ENCODE results near the gene PRKCG. TPM values are rescaled to one million over a fixed set of nuclear protein-coding genes. Genes with fewer than 3 reads are reported as not detected.

PRKCG gene
- total RNA-seq, 2 experiments from 2014 or later = 0.40 to 0.45 TPM

DNA sequence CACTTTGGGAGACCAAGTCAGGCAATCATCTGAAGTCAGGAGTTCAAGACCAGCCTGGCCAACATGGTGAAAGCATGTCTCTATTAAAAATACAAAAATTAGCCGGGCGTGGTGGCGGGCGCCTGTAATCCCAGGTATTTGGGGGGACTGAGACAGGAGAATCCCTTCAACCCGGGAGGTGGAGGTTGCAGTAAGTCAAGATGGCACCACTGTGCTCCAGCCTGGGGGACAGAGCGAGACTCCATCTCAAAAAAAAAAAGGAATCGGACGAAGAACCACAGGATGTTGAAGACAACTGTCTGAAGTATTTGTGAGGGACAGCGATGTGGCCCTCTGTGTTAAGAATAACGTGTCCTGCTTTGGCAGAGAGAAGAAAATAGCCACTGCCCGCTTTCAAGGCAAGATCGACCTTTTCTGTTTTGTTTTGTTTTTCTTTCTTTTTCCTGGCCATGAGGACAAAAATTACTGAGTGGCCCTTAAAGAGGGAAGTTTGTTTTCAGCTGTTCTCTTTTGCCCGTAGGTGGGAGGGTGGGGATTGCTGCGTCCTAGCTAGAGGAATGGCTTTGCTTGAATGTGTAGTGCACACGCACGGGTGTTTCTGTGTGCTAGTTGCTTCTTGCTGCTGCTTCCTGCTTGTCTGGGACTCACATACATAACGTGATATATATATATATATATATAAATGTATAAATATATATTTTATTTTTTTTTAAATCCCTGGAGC, 6.2 kb upstream of the PRKCG start:
- H3K9me3 Mint-ChIP-seq = peaks cover 5% of the 10 kb centered on the region
- H3K27ac Mint-ChIP-seq = peak overlapping the region; percentile 92
- H3K27me3 Mint-ChIP-seq = no peaks in the 10 kb centered on the region
- DNase-seq = no peak
- peaks cover 78% of the 10 kb centered on the region for H3K4me1 Mint-ChIP-seq
- ChIA-PET POLR2A (no interaction called here), CTCF (interaction anchor here (0.9 kb wide), 1 partner anchor 15 kb away, joined by 3 read pairs; no protein-coding TSS in a partner anchor)
- peaks cover 50% of the 10 kb centered on the region for H3K36me3 Mint-ChIP-seq (ENCODE audit: low read depth)
- peak overlapping the region; percentile 38 for H3K4me3 Mint-ChIP-seq

- H3K4me3 Mint-ChIP-seq = peak overlapping the region; percentile 54
- H3K27me3 Mint-ChIP-seq = no peaks in the 10 kb centered on the region
- peaks cover 43% of the 10 kb centered on the region for H3K36me3 Mint-ChIP-seq (ENCODE audit: low read depth)
- H3K9me3 Mint-ChIP-seq = peaks cover 5% of the 10 kb centered on the region
- CTCF ChIA-PET = interaction anchor here (0.5 to 0.9 kb wide), 2 partner anchors 11 to 16 kb away, joined by 3 read pairs; no protein-coding TSS in a partner anchor
- peaks cover 68% of the 10 kb centered on the region for H3K4me1 Mint-ChIP-seq
- POLR2A ChIA-PET = interaction anchor here (0.8 kb wide), 1 partner anchor 9 kb away, joined by 3 read pairs; the partner anchor contains the start of gene MYADM
- no peak for DNase-seq
- H3K27ac Mint-ChIP-seq = peak overlapping the region; percentile 95
Observed at GRCh38 chr19:53876651-53877224, 5.3 kb upstream of the PRKCG start.

GRCh38 chr19:53877361-53877766, 4.6 kb upstream of the PRKCG start:
- POLR2A ChIA-PET = interaction anchor here (0.8 kb wide), 1 partner anchor 10 kb away, joined by 3 read pairs; the partner anchor contains the start of gene MYADM

DNA sequence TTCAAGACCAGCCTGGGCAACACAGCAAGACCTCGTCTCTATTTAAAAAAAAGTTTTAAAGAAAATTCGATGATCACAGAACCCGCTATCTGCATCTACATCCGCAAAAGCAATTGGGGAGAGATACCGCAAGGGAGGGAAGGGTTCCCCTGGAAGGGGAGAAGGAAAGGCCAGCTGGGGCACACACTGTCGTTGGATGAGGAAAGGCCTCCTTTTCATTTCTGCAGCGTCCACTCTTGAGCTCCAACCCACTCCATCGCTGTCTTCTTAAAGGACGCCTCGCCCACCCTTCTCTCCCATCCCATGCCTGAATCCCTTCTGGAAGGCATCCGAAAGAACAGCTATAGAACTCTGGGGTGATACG, 3.2 kb upstream of the PRKCG start:
- CTCF ChIA-PET = interaction anchor here (0.8 to 1.4 kb wide), 2 partner anchors 18 to 22 kb away, joined by 3 read pairs; no protein-coding TSS in a partner anchor
- peaks cover 12% of the 10 kb centered on the region for H3K27me3 Mint-ChIP-seq
- no peak overlapping the region for H3K4me3 Mint-ChIP-seq
- peaks cover 56% of the 10 kb centered on the region for H3K4me1 Mint-ChIP-seq
- DNase-seq = no peak
- peaks cover 33% of the 10 kb centered on the region for H3K36me3 Mint-ChIP-seq (ENCODE audit: low read depth)
- peaks cover 5% of the 10 kb centered on the region for H3K9me3 Mint-ChIP-seq
- H3K27ac Mint-ChIP-seq = peak overlapping the region; percentile 54
- POLR2A ChIA-PET = no interaction called here

More at GRCh38 chr19:53877361-53877766, 4.6 kb upstream of the PRKCG start:
- Mint-ChIP-seq H3K27ac (peak overlapping the region; percentile 95), H3K27me3 (peaks cover 3% of the 10 kb centered on the region), H3K9me3 (peaks cover 5% of the 10 kb centered on the region), H3K36me3 (ENCODE audit: low read depth) (peaks cover 43% of the 10 kb centered on the region), H3K4me3 (peak overlapping the region; percentile 54), H3K4me1 (peaks cover 63% of the 10 kb centered on the region)
- peak; percentile 76 for DNase-seq
- CTCF ChIA-PET = no interaction called here

- Mint-ChIP-seq H3K27me3 (peaks cover 18% of the 10 kb centered on the region), H3K4me1 (peaks cover 51% of the 10 kb centered on the region), H3K4me3 (no peak overlapping the region), H3K27ac (peak overlapping the region; percentile 46), H3K9me3 (peaks cover 2% of the 10 kb centered on the region), H3K36me3 (ENCODE audit: low read depth) (peaks cover 26% of the 10 kb centered on the region)
- DNase-seq = peak; percentile 86
- ChIA-PET POLR2A (interaction anchor here (0.6 kb wide), 1 partner anchor 11 kb away, joined by 3 read pairs; no protein-coding TSS in a partner anchor), CTCF (interaction anchor here (0.7 to 1.4 kb wide), 3 partner anchors 19 to 86 kb away, joined by 3 read pairs; no protein-coding TSS in a partner anchor)
Observed at GRCh38 chr19:53879140-53880081, 2.6 kb upstream of the PRKCG start.

- H3K4me3 Mint-ChIP-seq = no peak overlapping the region
- H3K27me3 Mint-ChIP-seq = peaks cover 29% of the 10 kb centered on the region
- DNase-seq = no peak
- H3K27ac Mint-ChIP-seq = no peak overlapping the region
- CTCF ChIA-PET = interaction anchor here (1.4 to 1.7 kb wide), 2 partner anchors 10 to 21 kb away, joined by 3 to 7 read pairs; no protein-coding TSS in a partner anchor
- no peaks in the 10 kb centered on the region for H3K9me3 Mint-ChIP-seq
- H3K36me3 Mint-ChIP-seq (ENCODE audit: low read depth) = peaks cover 14% of the 10 kb centered on the region
- H3K4me1 Mint-ChIP-seq = peaks cover 38% of the 10 kb centered on the region
- POLR2A ChIA-PET = no interaction called here
Observed at GRCh38 chr19:53880711-53881481, 1.1 kb upstream of the PRKCG start.

DNA sequence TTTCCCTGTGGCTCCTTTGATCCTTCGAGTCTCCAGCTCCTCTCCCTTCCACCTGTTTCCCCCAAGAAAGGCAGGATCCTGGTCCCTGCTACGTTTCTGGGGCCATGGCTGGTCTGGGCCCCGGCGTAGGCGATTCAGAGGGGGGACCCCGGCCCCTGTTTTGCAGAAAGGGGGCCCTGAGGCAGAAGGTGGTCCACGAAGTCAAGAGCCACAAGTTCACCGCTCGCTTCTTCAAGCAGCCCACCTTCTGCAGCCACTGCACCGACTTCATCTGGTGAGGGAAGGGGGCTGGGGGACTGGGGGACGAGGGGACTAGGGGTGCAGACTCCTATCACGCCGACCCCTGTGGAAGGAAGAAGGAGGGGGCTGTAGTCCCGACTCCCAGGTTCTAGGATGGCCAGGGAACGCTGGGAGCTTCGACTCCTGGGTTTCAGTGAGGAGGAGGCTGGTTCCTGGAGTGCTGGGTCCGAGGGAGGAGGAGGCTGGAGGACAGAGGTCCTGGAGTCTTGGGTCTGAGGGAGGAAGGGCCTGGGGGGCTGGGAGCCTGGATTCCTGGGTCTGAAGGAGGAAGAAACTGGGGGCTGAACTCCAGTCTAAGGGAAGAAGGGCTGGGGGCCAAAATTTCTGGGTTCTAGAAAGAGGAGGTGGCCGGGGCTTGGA, 524 bp downstream of the PRKCG start:
- Mint-ChIP-seq H3K9me3 (no peaks in the 10 kb centered on the region), H3K27ac (no peak overlapping the region), H3K4me3 (peak overlapping the region; percentile 38), H3K27me3 (peaks cover 35% of the 10 kb centered on the region), H3K36me3 (ENCODE audit: low read depth) (no peaks in the 10 kb centered on the region), H3K4me1 (peaks cover 24% of the 10 kb centered on the region)
- CTCF ChIA-PET = interaction anchor here (1.0 to 1.7 kb wide), 4 partner anchors 12 to 19 kb away, joined by 3 to 7 read pairs (median 4); no protein-coding TSS in a partner anchor
- no peak for DNase-seq
- POLR2A ChIA-PET = no interaction called here

DNA sequence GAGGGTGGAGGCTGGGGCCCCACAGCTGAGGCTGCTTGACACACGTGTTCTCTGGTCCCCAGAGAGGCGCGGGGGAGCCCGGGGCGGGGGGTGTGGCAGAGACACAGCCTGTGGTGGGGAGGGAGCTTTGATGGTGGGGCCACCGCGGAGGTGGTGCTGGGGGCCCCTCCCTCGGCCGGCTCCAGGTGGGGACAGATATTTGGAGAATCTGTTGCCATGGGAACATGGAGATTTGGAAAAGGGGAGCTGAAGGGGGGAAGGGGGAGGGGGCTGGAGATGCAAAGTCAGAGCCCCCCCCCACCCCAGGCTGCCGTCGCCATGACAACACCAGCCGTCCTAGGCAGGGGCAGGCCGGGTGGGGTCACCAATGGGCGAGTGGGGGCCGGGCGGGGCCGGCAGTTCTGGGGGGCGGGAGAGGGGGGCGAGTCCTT, 1.2 kb downstream of the PRKCG start:
- CTCF ChIA-PET = interaction anchor here (1.2 kb wide), 1 partner anchor 40 kb away, joined by 3 read pairs; no protein-coding TSS in a partner anchor
- DNase-seq = peak; percentile 26
- H3K27ac Mint-ChIP-seq = no peak overlapping the region
- POLR2A ChIA-PET = no interaction called here
- peaks cover 35% of the 10 kb centered on the region for H3K27me3 Mint-ChIP-seq
- no peaks in the 10 kb centered on the region for H3K9me3 Mint-ChIP-seq
- no peak overlapping the region for H3K4me3 Mint-ChIP-seq
- peaks cover 17% of the 10 kb centered on the region for H3K4me1 Mint-ChIP-seq
- H3K36me3 Mint-ChIP-seq (ENCODE audit: low read depth) = no peaks in the 10 kb centered on the region

- Mint-ChIP-seq H3K36me3 (ENCODE audit: low read depth) (no peaks in the 10 kb centered on the region), H3K27ac (no peak overlapping the region), H3K4me3 (no peak overlapping the region), H3K27me3 (peaks cover 35% of the 10 kb centered on the region), H3K9me3 (no peaks in the 10 kb centered on the region), H3K4me1 (peaks cover 13% of the 10 kb centered on the region)
- CTCF ChIA-PET = interaction anchor here (1.2 kb wide), 1 partner anchor 40 kb away, joined by 3 read pairs; no protein-coding TSS in a partner anchor
- POLR2A ChIA-PET = no interaction called here
- DNase-seq = no peak
Observed at GRCh38 chr19:53883741-53884140, 1.7 kb downstream of the PRKCG start.

DNA sequence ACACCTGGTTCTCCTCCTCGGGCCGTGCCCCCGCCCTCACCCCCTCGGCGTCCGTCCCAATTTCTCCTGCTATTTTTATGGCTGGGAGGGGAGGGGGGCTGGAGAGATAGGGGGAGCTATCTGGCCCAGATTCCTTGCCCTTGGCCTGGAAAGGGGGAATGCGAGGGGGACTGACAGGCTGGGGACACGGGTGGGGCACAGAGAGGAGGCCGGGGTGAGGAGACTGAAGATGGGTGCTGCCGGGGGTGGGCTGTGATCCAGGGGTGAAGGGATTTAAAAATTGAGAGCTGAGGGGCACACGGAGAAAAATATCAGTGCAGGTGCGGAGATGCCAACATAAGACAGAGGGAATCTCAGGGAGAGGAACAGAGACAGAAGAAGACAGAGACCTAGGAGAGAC, 2.3 kb downstream of the PRKCG start:
- no peak overlapping the region for H3K4me3 Mint-ChIP-seq
- H3K9me3 Mint-ChIP-seq = no peaks in the 10 kb centered on the region
- H3K27me3 Mint-ChIP-seq = peaks cover 35% of the 10 kb centered on the region
- ChIA-PET CTCF (interaction anchor here (1.2 kb wide), 1 partner anchor 41 kb away, joined by 3 read pairs; no protein-coding TSS in a partner anchor), POLR2A (no interaction called here)
- H3K4me1 Mint-ChIP-seq = peaks cover 9% of the 10 kb centered on the region
- H3K27ac Mint-ChIP-seq = no peak overlapping the region
- no peak for DNase-seq
- H3K36me3 Mint-ChIP-seq (ENCODE audit: low read depth) = no peaks in the 10 kb centered on the region

- DNase-seq = no peak
- CTCF ChIA-PET = no interaction called here
- H3K4me1 Mint-ChIP-seq = peaks cover 12% of the 10 kb centered on the region
- POLR2A ChIA-PET = no interaction called here
- no peaks in the 10 kb centered on the region for H3K36me3 Mint-ChIP-seq (ENCODE audit: low read depth)
- no peak overlapping the region for H3K4me3 Mint-ChIP-seq
- H3K27me3 Mint-ChIP-seq = peaks cover 35% of the 10 kb centered on the region
- no peaks in the 10 kb centered on the region for H3K9me3 Mint-ChIP-seq
- no peak overlapping the region for H3K27ac Mint-ChIP-seq
Observed at GRCh38 chr19:53885036-53885435, 3.0 kb downstream of the PRKCG start.
